T follicular helper cell (primary cell): ENCODE measurements around the gene TSPAN14.

Source experiments
- DNase-seq: peaks from one replicate; pipeline ENCODE4 v3.0.0-alpha.2; 2020; ENCODE audit warnings: low read depth

Gene TSPAN14

GRCh38 chr10:80504158-80504811, 50.2 kb downstream of the TSPAN14 start:
- DNase-seq: no peak

DNA sequence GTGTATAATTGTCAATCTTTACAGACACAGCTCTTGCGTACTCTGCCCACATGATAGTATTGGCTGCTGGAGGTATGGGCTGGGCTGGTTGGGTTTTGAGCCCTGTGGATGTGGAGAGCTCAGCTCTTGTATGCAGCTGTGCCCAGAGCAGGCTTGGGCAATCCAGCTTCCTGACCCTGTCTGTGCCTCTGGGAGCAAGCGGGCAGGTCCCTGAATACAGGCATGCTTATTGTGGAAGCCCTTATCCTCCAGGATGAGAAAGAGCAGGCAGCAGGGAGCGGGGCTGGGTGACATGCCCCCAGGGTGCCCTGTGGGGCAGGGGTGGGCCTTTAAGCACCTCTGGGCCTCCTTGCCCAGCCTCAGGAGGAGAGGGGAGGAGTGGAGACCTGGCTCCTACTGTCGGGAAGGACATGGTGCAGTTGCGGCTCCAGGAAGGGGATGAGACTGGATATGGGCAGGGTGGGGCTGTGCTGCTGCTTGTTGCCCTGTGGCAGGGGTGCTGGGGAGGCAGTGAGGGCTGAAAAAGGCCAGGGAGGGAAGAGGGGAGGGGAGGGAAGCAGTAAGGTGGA, 50.9 kb downstream of the TSPAN14 start:
- no peak for DNase-seq

GRCh38 chr10:80506189-80506575, 52.1 kb downstream of the TSPAN14 start:
- no peak for DNase-seq

- no peak for DNase-seq
Measured at GRCh38 chr10:80506836-80507487, 52.9 kb downstream of the TSPAN14 start.

- DNase-seq: no peak
Measured at GRCh38 chr10:80509108-80509402, 54.9 kb downstream of the TSPAN14 start.

DNA sequence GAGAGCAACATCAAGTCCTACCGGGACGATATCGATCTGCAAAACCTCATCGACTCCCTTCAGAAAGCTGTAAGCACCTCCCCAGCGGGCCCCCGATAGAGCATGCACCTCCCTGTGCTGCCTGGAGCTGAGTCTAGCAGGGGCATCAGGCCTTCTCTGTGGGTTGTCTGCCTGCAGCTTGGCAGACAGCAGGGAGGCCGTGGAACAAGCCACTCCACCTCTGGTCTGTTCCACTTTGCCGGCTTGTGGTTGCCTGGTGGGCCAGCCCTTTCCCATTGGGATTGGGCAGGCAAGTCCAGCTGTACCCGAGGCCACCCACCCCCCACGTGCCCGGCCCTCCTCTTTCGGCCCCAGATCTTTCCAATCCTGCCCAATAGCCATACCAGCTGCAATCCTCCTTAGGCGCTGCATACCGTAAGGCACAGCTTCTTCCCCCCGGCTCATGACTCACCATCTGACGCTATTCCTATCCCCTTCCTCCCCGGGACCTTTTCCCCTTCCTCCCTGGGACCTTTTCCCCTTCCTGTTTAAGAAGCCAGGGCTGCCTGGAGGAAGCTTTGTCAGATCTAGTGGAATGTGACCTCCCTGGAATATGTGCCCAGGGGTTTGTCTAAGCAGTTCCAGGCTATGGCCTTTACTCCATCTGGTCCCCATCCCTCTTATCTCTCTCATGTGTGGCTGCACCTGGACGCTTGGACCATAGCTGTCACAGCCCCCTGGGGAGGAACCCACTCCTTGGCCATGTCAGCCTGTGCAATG, 55.5 kb downstream of the TSPAN14 start:
- DNase-seq: no peak

DNA sequence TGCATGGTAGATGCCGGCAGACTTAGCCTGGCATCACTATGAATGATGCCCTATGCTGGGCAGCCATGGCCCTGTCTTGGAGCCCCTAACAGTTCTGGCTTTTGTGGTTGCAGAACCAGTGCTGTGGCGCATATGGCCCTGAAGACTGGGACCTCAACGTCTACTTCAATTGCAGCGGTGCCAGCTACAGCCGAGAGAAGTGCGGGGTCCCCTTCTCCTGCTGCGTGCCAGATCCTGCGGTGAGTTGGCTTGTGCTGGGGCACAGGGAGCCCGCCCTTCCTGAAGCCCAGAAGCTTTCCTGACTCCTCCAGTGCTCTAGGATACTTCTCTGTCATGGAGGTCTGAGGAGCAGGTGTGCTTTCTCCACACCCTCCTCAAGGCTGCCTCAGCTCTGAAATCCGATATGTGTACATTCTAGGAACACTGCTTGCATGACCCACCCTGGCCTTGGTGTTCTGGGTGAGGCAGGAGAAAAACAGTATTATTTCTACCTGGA, 58.0 kb downstream of the TSPAN14 start:
- DNase-seq: no peak

- no peak for DNase-seq
Measured at GRCh38 chr10:80513106-80513505, 59.0 kb downstream of the TSPAN14 start.

- DNase-seq: no peak
Measured at GRCh38 chr10:80515511-80515910, 61.4 kb downstream of the TSPAN14 start.

DNA sequence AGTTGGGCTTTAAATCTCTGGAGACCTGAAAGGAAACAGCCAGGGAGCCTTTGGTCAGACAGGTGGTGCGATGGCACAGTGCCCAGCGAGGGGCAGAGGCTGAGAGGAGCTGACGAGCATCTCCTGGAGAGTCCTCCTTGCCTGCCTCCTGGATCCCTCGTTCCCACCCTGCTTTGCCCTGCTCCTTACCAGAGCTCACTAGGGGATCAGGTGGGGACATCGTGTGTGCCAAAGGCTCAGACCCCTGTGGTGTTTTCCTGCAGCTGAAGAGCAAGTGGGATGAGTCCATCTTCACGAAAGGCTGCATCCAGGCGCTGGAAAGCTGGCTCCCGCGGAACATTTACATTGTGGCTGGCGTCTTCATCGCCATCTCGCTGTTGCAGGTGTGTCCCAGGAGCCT, 61.8 kb downstream of the TSPAN14 start:
- no peak for DNase-seq

GRCh38 chr10:80516506-80517075, 62.5 kb downstream of the TSPAN14 start:
- no peak for DNase-seq

DNA sequence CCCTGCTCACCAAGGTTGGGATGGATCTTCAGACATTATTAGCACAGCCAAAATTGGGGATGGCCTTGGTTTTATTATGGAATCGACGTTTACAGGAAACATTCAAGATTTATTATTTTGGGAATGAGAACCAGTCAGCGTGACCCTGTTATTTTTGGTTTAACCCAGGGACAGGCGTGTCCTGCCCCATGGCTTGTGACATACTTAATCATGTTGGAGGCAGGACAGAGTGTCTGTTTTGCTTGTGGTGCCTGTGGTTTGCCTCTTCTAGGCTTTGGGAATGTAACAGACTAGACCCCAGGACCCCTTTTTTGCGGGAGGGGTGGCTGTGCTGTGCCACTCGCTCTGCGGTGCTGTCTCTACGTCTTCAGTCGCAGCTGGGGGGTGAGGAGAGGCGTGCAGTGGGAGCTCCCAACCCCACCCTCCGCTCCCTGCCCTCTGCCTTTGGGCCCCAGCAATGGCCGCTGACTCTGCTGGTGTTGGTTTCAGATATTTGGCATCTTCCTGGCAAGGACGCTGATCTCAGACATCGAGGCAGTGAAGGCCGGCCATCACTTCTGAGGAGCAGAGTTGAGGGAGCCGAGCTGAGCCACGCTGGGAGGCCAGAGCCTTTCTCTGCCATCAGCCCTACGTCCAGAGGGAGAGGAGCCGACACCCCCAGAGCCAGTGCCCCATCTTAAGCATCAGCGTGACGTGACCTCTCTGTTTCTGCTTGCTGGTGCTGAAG, 63.5 kb downstream of the TSPAN14 start:
- DNase-seq: no peak

DNA sequence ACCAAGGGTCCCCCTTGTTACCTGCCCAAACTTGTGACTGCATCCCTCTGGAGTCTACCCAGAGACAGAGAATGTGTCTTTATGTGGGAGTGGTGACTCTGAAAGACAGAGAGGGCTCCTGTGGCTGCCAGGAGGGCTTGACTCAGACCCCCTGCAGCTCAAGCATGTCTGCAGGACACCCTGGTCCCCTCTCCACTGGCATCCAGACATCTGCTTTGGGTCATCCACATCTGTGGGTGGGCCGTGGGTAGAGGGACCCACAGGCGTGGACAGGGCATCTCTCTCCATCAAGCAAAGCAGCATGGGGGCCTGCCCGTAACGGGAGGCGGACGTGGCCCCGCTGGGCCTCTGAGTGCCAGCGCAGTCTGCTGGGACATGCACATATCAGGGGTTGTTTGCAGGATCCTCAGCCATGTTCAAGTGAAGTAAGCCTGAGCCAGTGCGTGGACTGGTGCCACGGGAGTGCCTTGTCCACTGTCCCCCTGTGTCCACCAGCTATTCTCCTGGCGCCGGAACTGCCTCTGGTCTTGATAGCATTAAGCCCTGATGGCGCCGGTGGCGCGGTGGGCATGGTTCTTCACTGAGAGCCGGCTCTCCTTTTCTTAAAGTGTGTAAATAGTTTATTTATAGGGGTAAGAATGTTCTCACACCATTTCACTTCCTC, 64.2 kb downstream of the TSPAN14 start:
- DNase-seq: no peak

DNA sequence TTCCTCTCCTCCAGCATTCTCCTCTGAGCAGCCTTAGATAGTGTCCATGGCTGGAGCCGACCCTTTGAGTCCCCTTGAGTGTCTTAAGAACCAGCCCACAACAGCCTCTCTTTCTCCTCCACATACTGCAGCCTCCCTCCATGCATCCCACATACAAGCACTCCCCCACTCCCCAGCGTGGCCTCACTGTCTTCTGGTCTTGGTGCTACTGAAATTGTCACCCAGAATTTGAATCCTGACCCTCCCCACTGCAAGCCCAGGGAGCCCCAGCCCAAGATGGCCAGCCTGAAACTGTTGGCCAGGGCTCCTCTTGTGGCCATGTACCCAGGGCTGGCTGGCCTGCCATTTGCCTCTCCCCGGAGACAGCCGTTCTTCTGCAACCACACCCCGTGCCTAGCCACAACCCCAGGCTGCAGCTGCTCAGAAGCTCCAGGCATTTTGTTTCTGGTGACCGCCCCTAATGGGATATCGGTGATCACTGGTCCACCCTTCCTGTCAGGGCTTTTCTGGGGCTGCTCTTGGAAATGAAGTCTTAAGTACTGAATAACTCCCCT, 64.8 kb downstream of the TSPAN14 start:
- DNase-seq: no peak

DNA sequence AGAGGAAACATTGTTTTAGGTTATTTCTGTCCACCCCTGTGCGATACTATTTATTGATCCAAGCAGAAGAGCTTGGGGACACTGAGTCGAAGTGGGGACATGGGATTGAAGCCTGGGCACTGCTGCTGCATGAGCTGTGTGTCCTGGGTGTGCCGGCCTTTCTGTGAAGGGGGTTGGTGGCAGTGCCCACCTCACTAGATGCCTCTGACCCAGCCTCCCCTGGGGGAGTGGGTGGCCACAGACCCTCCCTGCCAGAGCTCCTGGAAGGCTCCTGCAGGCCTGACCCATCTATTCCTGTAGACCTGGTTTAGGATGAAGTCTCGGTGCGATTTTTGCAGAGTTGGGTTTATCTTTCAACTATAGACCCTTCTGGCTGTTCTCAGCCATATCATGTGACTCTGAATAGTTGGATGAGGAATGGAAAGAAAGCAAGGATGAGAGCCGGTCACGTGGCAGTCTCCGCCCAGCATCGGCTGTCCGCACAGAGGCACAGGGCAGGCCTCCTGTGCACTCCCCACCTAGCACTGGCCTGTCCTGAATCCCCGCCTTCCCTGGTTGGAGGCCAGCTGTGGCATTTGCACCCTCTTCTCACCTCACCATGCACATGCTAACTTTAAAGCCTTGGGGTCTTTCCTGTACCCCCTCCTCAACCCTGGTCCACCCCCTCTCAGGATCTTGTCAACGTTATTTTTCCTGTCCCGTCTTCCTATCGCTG, 66.0 kb downstream of the TSPAN14 start:
- DNase-seq: no peak

DNA sequence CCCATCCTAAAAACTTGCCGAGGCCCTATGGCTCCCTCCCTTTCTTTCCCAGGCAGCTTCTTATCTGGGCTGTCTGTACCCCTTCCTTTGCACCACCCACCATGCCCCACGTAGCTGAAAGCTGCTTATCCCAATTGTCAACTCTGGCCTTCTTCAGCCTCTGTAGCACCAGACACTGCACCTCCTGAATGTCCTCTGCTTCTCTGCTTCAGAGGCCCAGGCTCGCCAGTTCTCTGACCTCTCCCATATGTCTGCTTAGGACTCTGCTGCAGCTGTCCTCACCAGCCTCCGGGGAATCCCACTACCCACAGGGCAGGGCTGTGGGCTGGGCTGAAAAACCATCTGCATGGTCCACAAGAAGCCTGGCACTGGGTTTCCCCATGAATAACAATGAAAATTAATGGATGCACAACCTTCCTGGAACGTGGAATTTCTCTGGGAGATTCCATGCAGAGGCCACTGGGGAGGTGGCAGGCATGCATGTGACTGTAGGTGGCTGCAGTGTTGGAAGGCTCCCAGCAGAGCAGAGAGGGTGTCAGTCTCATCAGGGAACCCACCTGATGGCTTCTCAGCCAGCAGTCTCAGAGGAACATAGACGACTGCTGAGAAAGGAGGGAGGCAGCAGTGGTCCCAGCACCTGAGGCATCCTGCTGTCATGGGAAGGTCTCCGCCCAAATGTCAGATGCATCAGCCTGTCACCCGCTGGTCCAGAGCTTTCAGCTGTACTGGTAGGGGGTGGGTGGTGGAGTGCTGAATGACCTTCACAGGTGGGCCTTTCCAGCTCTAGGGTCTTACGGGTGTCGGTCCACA, 66.8 kb downstream of the TSPAN14 start:
- no peak for DNase-seq

- no peak for DNase-seq
Measured at GRCh38 chr10:80522756-80523363, 68.8 kb downstream of the TSPAN14 start.

DNA sequence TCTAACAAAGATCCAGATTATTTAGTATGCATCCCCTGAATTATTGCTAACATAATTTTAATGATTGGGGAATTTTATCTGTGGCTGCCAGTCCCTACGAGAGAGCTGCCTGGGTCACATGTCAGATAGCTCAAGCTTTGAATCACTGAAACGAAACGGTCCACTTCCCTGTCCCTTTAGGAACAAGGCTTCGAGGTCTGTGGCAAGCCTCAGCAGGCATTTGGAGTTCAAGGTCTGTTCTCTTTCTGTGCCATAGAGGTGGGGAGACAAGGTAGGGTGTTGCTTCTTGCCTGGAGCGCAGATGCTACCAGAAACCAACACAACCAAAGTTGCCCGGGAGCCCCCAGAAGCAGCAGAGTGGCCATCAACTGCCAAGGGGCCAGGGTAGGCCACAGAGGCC, 69.7 kb downstream of the TSPAN14 start:
- no peak for DNase-seq
